Activated naive CD4-positive, alpha-beta T cell treated with anti-CD3 and anti-CD28 coated beads, Interleukin-2, amount 50 U/mL, for 24 hours (primary cell): ENCODE results near the gene VAC14.
"Not testable (repeated sequence)": the region's sequence is repeated elsewhere in the genome, so short reads cannot be mapped to it uniquely, and the experiment has no call there.

Experiments used
- H3K27ac Mint-ChIP-seq: one replicate; pipeline ENCODE4 v1.8.0; 2021; ENCODE audit warnings: mild to moderate bottlenecking, mixed read lengths
- H3K27me3 Mint-ChIP-seq: one replicate; pipeline ENCODE4 v1.8.0; 2021; ENCODE audit warnings: mixed read lengths
- H3K36me3 Mint-ChIP-seq: one replicate; pipeline ENCODE4 v1.8.0; 2021; ENCODE audit warnings: mixed read lengths
- H3K4me1 Mint-ChIP-seq: one replicate; pipeline ENCODE4 v1.8.0; 2021; ENCODE audit warnings: mixed read lengths
- H3K4me3 Mint-ChIP-seq: one replicate; pipeline ENCODE4 v1.8.0; 2021; ENCODE audit warnings: mild to moderate bottlenecking, mixed read lengths
- H3K9me3 Mint-ChIP-seq: one replicate; pipeline ENCODE4 v1.8.0; 2021; ENCODE audit warnings: mixed read lengths

The VAC14 gene

DNA sequence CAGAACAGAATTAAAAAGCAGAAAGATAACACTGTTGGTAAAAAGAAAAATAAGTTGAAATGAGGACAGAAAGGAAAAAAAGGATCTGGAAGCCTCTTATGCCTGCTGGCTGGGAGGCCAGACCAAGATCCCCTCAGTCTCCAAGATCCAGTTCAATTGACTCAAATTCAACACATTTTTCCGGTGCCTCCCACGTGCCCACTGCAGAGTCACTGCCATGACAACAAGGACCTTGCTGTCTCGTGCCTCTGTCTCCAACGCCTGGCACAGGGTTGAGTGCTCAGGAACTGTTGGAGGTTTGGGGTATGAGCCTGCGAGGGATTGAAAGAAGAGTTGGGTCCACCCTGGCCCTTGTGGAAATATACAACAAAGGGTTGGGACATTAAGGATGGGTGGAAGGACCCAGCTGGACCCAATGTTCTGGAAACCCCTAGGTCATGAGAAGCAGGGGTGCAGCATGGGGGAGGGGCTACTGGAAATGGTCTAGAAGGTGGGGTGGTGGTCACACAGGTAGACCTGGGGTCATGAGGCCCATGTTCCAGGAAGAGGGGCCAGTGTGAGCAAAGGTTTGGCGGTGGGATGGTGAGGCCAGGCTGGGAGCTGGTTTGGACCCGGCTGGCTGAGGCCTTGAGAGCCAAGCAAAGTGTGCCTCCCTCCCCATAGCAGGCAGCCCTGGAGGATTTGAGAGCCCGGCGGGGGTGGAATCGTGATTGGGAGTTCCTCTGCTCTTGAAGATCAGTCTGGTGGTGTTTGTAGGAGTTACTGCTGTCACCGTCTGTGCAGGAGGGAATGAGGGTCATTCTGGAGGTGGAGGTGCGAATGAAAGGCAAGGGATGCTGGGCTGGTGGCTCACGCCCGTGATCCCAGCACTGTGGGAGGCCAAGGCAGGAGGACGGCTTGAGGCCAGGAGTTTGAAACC lies 153.3 kb downstream of the VAC14 start:
- Mint-ChIP-seq H3K4me3 (no peak overlapping the region), H3K27me3 (no peaks in the 10 kb centered on the region), H3K27ac (no peak overlapping the region), H3K36me3 (no peaks in the 10 kb centered on the region), H3K4me1 (no peaks in the 10 kb centered on the region), H3K9me3 (no peaks in the 10 kb centered on the region)

DNA sequence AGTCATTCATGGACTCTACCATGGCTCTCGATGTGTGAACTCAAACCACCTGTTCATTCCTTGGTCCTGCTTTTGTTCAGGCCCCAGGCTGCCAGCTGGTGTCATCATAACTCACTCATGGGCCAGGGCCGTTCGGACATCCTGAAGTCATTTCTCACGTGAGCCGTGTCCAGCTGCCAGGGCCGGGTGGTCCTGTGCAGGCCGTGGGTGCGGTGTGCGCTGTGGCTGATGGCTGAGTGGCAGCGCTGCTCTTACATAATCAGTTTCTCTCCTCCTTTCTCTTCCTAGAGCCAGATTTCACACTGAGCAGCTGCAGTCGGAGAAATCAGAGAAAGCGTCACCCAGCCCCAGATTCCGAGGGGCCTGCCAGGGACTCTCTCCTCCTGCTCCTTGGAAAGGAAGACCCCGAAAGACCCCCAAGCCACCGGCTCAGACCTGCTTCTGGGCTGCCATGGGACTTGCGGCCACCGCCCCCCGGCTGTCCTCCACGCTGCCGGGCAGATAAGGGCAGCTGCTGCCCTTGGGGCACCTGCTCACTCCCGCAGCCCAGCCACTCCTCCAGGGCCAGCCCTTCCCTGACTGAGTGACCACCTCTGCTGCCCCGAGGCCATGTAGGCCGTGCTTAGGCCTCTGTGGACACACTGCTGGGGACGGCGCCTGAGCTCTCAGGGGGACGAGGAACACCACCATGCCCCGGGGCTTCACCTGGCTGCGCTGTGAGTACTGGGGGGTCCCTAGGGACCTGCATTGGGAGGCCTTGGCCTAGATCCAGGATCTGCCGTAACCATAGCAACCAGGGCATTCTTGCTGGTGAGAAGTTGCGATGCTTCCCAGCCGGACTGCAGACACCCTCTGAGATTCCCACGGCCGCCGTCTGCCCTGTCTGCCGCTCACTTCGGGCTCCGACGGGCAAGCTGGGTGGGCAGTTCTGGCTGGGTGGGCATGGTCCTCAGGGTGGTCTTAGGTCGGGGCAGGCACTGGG lies 154.4 kb downstream of the VAC14 start, which contains the start of gene IL34:
Gene IL34, plus strand, starts transcription at position 300 of the 982 bp plus-strand sequence. Its CDS starts 389 bp downstream, at position 689.
- Mint-ChIP-seq H3K27ac (no peak within 1 kb of the TSS), H3K27me3 (no peaks in the 10 kb centered on the region), H3K9me3 (no peaks in the 10 kb centered on the region)

DNA sequence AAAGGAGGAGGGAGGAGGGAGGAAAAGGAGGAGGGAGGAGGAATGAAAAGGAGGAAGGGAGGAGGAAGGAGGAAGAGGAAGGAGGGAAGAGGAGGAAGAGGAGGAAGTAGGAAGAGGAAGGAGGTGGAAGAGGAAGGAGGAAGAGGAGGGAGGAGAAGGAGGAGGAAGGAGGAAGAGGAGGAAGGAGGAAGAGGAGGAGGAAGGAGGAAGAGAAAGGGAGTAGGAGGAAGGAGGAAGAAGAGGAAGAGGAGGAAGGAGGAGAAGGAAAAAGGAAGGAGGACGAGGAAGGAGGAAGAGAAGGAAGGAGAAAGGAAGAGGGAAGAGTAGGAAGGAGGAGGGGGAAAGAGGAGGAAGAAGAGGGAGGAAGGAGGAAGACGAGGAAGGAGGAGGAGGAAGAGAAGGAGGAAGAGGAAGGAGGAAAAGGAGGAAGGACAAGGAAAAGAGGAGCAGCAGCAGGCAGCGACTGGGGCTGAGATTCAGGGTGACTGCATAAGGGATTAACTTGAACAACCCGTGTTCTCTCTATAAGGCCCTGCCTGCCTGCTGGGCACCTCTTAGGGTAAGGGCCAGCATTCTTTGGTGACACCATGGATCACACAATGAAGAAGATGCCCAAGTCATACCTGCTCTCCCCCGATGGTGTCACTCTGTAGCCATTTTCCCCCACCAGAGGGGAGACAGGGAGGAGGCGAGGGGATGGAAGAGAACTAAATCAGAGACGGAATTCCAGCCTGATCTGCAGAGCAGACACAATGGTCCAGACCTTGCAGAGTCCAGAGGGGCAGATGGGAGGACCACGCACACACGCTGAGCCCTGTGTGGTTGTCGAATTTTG lies 156.0 kb downstream of the VAC14 start:
- H3K27me3 Mint-ChIP-seq = no peaks in the 10 kb centered on the region
- H3K4me1 Mint-ChIP-seq = no peaks in the 10 kb centered on the region
- peak overlapping the region; percentile 1 for H3K27ac Mint-ChIP-seq
- H3K9me3 Mint-ChIP-seq = no peaks in the 10 kb centered on the region
- H3K4me3 Mint-ChIP-seq = no peak overlapping the region
- H3K36me3 Mint-ChIP-seq = no peaks in the 10 kb centered on the region

More for the DNA sequence above, 154.4 kb downstream of the VAC14 start, which contains the start of gene IL34:
- Mint-ChIP-seq H3K4me1 (no peaks in the 10 kb centered on the region), H3K4me3 (no peak within 1 kb of the TSS), H3K36me3 (no peaks in the 10 kb centered on the region)

DNA sequence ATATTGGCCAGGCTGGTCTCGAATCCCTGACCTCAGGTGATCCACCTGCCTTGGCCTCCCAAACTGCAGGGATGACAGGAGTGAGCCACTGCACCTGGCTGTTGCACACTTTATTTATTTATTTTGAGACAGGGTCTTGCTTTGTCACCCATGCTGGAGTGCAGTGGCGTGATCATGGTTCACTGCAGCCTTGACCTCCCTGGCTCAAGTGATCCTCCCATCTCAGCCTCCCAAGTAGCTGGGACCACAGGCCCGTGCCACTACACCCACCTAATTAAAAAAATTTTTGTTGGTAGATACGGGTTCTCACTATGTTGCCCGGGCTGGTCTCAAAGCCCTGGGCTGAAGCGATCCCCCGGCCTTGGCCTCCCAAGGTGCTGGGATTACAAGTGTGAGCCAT lies 157.7 kb downstream of the VAC14 start:
- not testable (repeated sequence) for H3K27me3 Mint-ChIP-seq, H3K36me3 Mint-ChIP-seq, H3K27ac Mint-ChIP-seq, H3K4me1 Mint-ChIP-seq, H3K9me3 Mint-ChIP-seq, H3K4me3 Mint-ChIP-seq

DNA sequence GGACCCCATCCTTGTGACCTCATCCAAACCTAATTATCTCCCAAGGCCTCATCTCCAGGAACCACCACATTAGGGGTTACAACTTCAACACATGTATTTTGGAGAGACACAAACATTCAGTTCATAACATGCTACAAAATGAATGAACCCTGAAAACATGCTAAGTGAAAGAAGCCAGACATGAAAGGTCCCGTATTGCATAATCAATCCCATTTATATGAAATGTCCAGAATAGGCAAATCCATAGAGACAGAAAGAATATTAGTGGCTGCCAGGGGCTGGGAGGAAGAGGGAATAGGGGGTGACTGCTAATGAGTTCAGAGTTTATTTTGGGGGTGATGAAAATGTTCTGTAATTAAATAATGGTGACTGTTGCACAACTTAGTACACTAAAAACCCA lies 158.3 kb downstream of the VAC14 start:
- H3K27ac Mint-ChIP-seq = no peak overlapping the region
- H3K4me1 Mint-ChIP-seq = no peaks in the 10 kb centered on the region
- H3K4me3 Mint-ChIP-seq = no peak overlapping the region
- H3K9me3 Mint-ChIP-seq = no peaks in the 10 kb centered on the region
- no peaks in the 10 kb centered on the region for H3K36me3 Mint-ChIP-seq
- no peaks in the 10 kb centered on the region for H3K27me3 Mint-ChIP-seq

DNA sequence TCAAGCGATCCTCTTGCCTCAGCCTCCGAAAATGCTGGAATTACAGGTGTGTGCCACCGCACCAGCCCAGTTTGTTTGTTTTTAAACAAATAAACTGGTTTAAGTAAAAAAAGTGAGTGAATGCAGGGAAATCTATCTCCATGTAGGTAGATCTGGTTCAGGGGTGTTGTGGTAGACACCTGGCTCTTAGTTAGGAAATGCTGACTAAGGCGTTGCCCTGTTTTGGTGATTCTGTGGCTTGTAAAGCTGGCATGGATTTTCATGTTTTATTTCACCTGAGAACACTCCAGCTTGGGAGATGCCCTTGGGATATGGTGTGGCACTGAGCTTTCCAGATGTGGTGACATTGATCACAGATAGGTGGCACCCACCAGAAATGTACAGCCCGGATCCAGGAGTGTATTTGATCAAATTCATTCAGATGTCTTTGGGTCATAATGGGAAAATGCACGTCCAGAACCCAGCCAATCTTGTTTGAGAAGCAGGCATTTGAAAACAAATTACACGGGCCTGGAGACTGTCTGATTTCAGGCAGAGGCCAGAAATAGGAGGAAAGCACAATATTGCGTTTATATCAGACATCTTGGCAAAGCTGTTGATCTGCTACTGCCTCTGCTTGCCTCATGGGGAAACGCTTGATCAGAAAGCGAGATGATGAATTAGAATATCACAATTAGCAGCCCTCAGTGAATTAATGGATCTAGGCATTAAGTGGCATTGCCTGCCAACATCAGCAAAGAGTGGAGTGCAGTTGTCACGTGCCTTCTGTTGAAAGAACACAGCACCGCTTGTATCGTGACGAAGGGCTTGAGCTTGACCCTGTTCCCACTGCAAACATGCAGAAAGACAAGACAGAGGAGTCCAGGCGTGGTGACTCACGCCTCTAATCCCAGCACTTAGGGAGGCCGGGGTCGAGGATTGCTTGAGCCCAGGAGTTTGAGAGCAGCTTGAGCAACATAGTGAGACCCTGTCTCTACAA lies 161.9 kb downstream of the VAC14 start:
- H3K27me3 Mint-ChIP-seq = no peaks in the 10 kb centered on the region
- H3K9me3 Mint-ChIP-seq = no peaks in the 10 kb centered on the region

More for the DNA sequence above, 161.9 kb downstream of the VAC14 start:
- Mint-ChIP-seq H3K27ac (no peak overlapping the region), H3K4me3 (no peak overlapping the region), H3K4me1 (no peaks in the 10 kb centered on the region), H3K36me3 (no peaks in the 10 kb centered on the region)
